Spleen (tissue), 11 donors: ENCODE results near the gene KCNQ5. TPM values are rescaled to one million over a fixed set of nuclear protein-coding genes. Genes with fewer than 3 reads are reported as not detected.

Experiments used
- DNase-seq: peaks from one replicate; pipeline ENCODE4 v3.0.0-alpha.2; 2020
- H3K27ac ChIP-seq, 8 donors: fragments of 200-600 bp; sonication (generic) in 7 of 8; 1 replicate in 4 of 8; 2 replicates in 4 of 8; pipeline versions ENCODE4 v1.5.0 to v1.8.0; 2016 to 2021; ENCODE audit warnings: inconsistent platforms in 4 of 8, mild to moderate bottlenecking in 4 of 8, moderate library complexity in 1 of 8
- H3K27me3 ChIP-seq, 7 donors: fragments of 200-600 bp; sonication (generic) in 6 of 7; replicated peaks in 1 of 7; 1 replicate in 4 of 7; 2 replicates in 3 of 7; pipeline versions ENCODE4 v1.5.0 to v1.8.0; 2016 to 2021; ENCODE audit warnings: inconsistent platforms in 3 of 7, mild to moderate bottlenecking in 1 of 7
- H3K36me3 ChIP-seq, 6 donors: fragments of 200-600 bp; sonication (generic) in 5 of 6; 1 replicate in 4 of 6; 2 replicates in 2 of 6; pipeline versions ENCODE4 v1.5.0 to v1.8.0; 2016 to 2021; ENCODE audit warnings: inconsistent platforms in 2 of 6
- H3K4me1 ChIP-seq, 6 donors: fragments of 200-600 bp; sonication (generic) in 5 of 6; 1 replicate in 3 of 6; 2 replicates in 3 of 6; pipeline versions ENCODE4 v1.5.0 to v1.8.0; 2016 to 2021; ENCODE audit warnings: inconsistent platforms in 3 of 6
- H3K4me3 ChIP-seq, 8 donors: fragments of 200-600 bp; sonication (generic) in 7 of 8; 1 replicate in 4 of 8; 2 replicates in 4 of 8; pipeline versions ENCODE4 v1.5.0 to v1.8.0; 2016 to 2021; ENCODE audit warnings: inconsistent platforms in 4 of 8, mild to moderate bottlenecking in 4 of 8, moderate library complexity in 2 of 8
- H3K9me3 ChIP-seq, 8 donors: fragments of 200-600 bp; sonication (generic) in 7 of 8; 1 replicate in 4 of 8; 2 replicates in 4 of 8; pipeline versions ENCODE4 v1.5.0 to v1.8.0; 2016 to 2021; ENCODE audit warnings: inconsistent platforms in 4 of 8
- POLR2A ChIP-seq, 3 donors: fragments of 450-650 bp; IDR thresholded peaks; one replicate each; pipeline ENCODE4 v1.5.1; 2017; ENCODE audit warnings: antibody characterized with exemption in 3 of 3, mild to moderate bottlenecking in 1 of 3
- POLR2AphosphoS5 ChIP-seq, 3 donors: sonication (generic); formaldehyde crosslinking; IDR thresholded peaks; one replicate each; pipeline ENCODE4 v1.5.1; 2017; ENCODE audit warnings: antibody characterized with exemption in 3 of 3
- WGBS, 5 donors: extraction: QIAGEN DNeasy Blood & Tissue Kit in 3 of 5; methylation state at CpG; one replicate each; pipeline versions ENCODE4 v1.1.5 to v1.1.7; 2013 to 2018; 5-methylcytosine and 5-hydroxymethylcytosine counted together
- intact Hi-C: fragments of 100-400 bp; cut with DNase I; formaldehyde crosslinking; loops from one replicate; pipeline ENCODE4 v1.15.0; 2023; ENCODE audit warnings: low total_unique reads
- polyA plus RNA-seq, 3 donors: library from polyadenylated mRNA; stranded (reverse); fragments of 200-250 nt; gene quantifications; one replicate each; pipeline ENCODE4 v1.2.1, GENCODE V29; 2013
- total RNA-seq, 7 donors: library from RNA; depleted of rRNA in 3 of 7; stranded (reverse); fragments of >200 nt in 3 of 7; fragmentation: NEBNext Ultra II Directional in 4 of 7; extraction: Animal tissue kit (Norgen Biotek cat#: 25700) in 4 of 7; gene quantifications; one replicate each; pipeline versions ENCODE4 v1.1.0 to v1.2.1, GENCODE V29; 2016 to 2021
- TF ChIP-seq, protein P1 (sequence below), 11 experiments: fragments of 200-600 bp in 7 of 11; fragments of 450-650 bp in 4 of 11; sonication (generic) in 4 of 11; IDR thresholded peaks in 8 of 11; conservative IDR thresholded peaks in 3 of 11; 1 replicate in 7 of 11; 2 replicates in 4 of 11; pipeline versions ENCODE4 v1.4.0 to v1.8.0; 2016 to 2021; ENCODE audit warnings: antibody characterized with exemption in 11 of 11, inconsistent platforms in 4 of 11, mild to moderate bottlenecking in 1 of 11
- donor health status: healthy with polysubstance abuse.
- donor health status: DM: no; HTN: no; CAD: no; lungs with moderate emphysema.
- donor health status: DM: no; HTN: no; CAD: no.
- donor health status: Bipolar disorder and iron deficiency.
- donor health status: healthy.
- donor health status: DM: no; HTN: no; CAD: no.
- donor health status: DM: yes; HTN: yes; CAD: no.

Gene KCNQ5
- total and polyA plus RNA-seq, 10 donors = 1.3 to 8.7 (median 4.4) TPM

DNA sequence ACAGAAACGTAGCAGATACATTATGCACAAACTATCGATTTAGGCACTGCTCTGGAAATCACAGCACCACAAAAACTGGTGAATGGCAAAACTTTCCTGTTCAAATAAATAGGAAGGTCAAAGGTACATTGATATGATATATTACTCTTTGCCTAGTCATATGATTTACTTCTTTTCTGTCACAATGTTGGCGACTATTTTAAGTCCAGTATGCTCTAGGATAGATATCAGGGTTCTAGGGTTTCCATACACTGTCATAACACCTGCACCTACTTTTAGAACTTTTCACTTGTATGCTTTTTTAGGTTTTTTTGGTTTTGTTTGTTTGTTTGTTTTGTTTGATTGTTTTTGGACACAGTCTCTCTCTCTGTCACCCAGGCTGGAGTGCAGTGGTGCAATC lies 578.4 kb downstream of the KCNQ5 start:
- 84 to 97% (median 87%) methylated on average over 3 of the region's 3 CpGs for WGBS, 5 donors
- intact Hi-C loops = no loop called here
- H3K36me3 ChIP-seq = peaks cover 0 to 2% (median 0%) of the 10 kb centered on the region in 6 donors
- no peak for DNase-seq
- TF ChIP-seq, protein P1, sequence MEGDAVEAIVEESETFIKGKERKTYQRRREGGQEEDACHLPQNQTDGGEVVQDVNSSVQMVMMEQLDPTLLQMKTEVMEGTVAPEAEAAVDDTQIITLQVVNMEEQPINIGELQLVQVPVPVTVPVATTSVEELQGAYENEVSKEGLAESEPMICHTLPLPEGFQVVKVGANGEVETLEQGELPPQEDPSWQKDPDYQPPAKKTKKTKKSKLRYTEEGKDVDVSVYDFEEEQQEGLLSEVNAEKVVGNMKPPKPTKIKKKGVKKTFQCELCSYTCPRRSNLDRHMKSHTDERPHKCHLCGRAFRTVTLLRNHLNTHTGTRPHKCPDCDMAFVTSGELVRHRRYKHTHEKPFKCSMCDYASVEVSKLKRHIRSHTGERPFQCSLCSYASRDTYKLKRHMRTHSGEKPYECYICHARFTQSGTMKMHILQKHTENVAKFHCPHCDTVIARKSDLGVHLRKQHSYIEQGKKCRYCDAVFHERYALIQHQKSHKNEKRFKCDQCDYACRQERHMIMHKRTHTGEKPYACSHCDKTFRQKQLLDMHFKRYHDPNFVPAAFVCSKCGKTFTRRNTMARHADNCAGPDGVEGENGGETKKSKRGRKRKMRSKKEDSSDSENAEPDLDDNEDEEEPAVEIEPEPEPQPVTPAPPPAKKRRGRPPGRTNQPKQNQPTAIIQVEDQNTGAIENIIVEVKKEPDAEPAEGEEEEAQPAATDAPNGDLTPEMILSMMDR (IDR thresholded peaks at IDR 0.05 in 8 of 11, conservative IDR thresholded peaks at IDR 0.05 in 3 of 11) = no peak
- no peak for TF ChIP-seq POLR2AphosphoS5 (IDR thresholded peaks at IDR 0.05)
- TF ChIP-seq POLR2A (IDR thresholded peaks at IDR 0.05) = no peak
- H3K9me3 ChIP-seq = no peaks in the 10 kb centered on the region
- H3K4me1 ChIP-seq = no peaks in the 10 kb centered on the region
- no peaks in the 10 kb centered on the region for H3K27me3 ChIP-seq
- no peak overlapping the region for H3K27ac ChIP-seq
- H3K4me3 ChIP-seq = no peak overlapping the region

DNA sequence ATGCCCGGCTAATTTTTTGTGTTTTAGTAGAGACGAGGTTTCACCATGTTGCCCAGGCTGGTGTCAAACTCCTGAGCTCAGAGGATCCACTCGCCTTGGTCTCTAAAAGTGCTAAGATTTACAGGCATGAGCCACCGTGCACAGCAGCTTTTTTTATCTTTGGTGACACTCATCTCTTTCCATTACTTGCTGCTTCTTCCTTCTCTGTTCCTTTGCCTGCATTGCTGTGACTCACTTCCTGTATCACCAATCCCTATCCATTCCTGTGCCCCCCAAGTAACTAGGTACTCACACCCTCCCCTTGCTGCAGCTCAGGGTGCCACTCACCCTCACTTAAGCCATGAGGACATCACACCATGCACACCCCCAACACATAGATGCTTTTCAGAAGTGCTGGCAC lies 578.9 kb downstream of the KCNQ5 start:
- intact Hi-C loops = no loop called here

DNA sequence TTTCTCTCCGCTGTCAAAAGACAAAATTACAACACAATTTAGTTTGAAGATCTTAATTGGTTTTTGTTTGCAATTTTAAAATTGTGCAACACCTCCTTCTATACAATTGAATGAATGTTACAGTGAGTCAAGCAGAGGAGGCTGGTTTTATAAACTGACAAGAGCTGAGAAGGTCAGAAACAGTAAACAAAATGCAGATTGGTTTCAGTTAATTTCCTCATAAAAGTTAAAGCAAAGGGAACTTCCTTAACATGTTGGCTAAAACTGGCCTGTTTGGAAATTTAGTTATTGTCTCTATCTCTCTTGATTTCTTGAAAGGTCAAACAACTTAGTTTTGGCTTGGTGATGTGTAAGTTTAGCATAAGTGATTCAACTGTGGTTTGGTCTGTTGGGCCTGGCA lies 581.2 kb downstream of the KCNQ5 start:
- Histone ChIP-seq H3K27ac (no peak overlapping the region), H3K36me3 (no peaks in the 10 kb centered on the region), H3K4me1 (no peaks in the 10 kb centered on the region), H3K9me3 (no peaks in the 10 kb centered on the region), H3K27me3 (no peaks in the 10 kb centered on the region), H3K4me3 (no peak overlapping the region)
- TF ChIP-seq, protein P1 (IDR thresholded peaks at IDR 0.05 in 8 of 11, conservative IDR thresholded peaks at IDR 0.05 in 3 of 11) = no peak
- DNase-seq = no peak
- intact Hi-C loops = no loop called here
- 55 to 83% (median 79%) methylated on average over 1 of the region's 1 CpG for WGBS, 5 donors

More for the DNA sequence above, 578.9 kb downstream of the KCNQ5 start:
- H3K4me1 ChIP-seq = no peaks in the 10 kb centered on the region
- H3K9me3 ChIP-seq = no peaks in the 10 kb centered on the region
- no peak for TF ChIP-seq POLR2A (IDR thresholded peaks at IDR 0.05)
- TF ChIP-seq POLR2AphosphoS5 (IDR thresholded peaks at IDR 0.05) = no peak
- TF ChIP-seq, protein P1 (IDR thresholded peaks at IDR 0.05 in 8 of 11, conservative IDR thresholded peaks at IDR 0.05 in 3 of 11) = no peak
- no peaks in the 10 kb centered on the region for H3K36me3 ChIP-seq
- no peak overlapping the region for H3K27ac ChIP-seq
- no peaks in the 10 kb centered on the region for H3K27me3 ChIP-seq
- H3K4me3 ChIP-seq = no peak overlapping the region
- 65 to 81% (median 74%) methylated on average over 4 of the region's 4 CpGs for WGBS, 5 donors
- DNase-seq = no peak

DNA sequence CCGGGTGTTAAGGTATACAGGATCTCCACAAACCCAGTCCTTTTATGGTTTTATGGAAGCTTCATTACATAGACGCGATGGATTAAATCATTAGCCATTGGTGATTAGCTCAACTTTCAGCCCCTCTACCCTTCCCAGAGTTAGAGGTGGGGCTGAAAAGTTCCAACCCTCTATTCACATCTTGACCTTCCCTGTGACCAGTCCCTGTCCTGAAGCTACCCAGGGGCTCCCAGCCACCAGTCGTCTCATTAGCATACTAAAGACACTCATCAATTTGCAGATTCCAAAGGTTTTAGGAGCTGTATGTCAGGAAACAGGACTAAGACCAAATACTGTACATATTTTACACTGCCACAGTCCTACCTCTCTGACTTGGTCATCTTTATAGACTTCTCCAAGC lies 582.4 kb downstream of the KCNQ5 start:
- TF ChIP-seq, protein P1 (IDR thresholded peaks at IDR 0.05 in 8 of 11, conservative IDR thresholded peaks at IDR 0.05 in 3 of 11) = no peak
- TF ChIP-seq POLR2AphosphoS5 (IDR thresholded peaks at IDR 0.05) (no peak), POLR2A (IDR thresholded peaks at IDR 0.05) (no peak)

More for the DNA sequence above, 582.4 kb downstream of the KCNQ5 start:
- intact Hi-C loops = no loop called here
- no peaks in the 10 kb centered on the region for H3K9me3 ChIP-seq
- DNase-seq = no peak
- no peaks in the 10 kb centered on the region for H3K36me3 ChIP-seq
- H3K4me3 ChIP-seq = no peak overlapping the region
- H3K27me3 ChIP-seq = no peaks in the 10 kb centered on the region
- H3K4me1 ChIP-seq = no peaks in the 10 kb centered on the region
- WGBS, 5 donors = 86 to 93% (median 89%) methylated on average over 4 of the region's 4 CpGs
- no peak overlapping the region for H3K27ac ChIP-seq
